ENCODE measurements around the gene MYDGF.

GRCh38 chr19:4682417-4683200 lies 12.5 kb upstream of the MYDGF start:
- no peak for TF ChIP-seq CTCF (conservative IDR thresholded peaks at IDR 0.05; ENCODE audit: low read depth, low read length)
- no peak for TF ChIP-seq EZH2 (IDR thresholded peaks at IDR 0.05; ENCODE audit: low read length, unreplicated experiment)
- no peak for TF ChIP-seq EZH2phosphoT487 (IDR thresholded peaks at IDR 0.05; ENCODE audit: borderline replicate concordance, low read length)

Measured in PC-3 (cell line).